HepG2 (cell line): ENCODE results near the gene PALMD.

Experiments used
- ELF1 ChIP-seq: sonication (generic); formaldehyde crosslinking; IDR thresholded peaks from 2 replicates; pipeline ENCODE4 v1.4.0; 2020; ENCODE audit warnings: missing genetic modification reagents
- MBNL3 ChIP-seq: fragments of 250-450 bp; sonication (Bioruptor Pico); conservative IDR thresholded peaks from 2 replicates; pipeline ENCODE4 v1.8.0; 2022; ENCODE audit warnings: mild to moderate bottlenecking, inconsistent platforms
- NFIC ChIP-seq: IDR thresholded peaks from 2 replicates; pipeline ENCODE4 v1.6.1; 2012; ENCODE audit warnings: mild to moderate bottlenecking, low read length, inconsistent platforms
- POLR2A ChIP-seq, 2 experiments: IDR thresholded peaks; 2 replicates each; pipeline ENCODE4 v1.6.1; 2011; ENCODE audit warnings: low read depth in 2 of 2, low read length in 2 of 2, mild to moderate bottlenecking in 1 of 2, moderate library complexity in 1 of 2; ENCODE audit not compliant: insufficient read depth in 1 of 2
- ZBTB44 ChIP-seq: sonication (generic); formaldehyde crosslinking; IDR thresholded peaks from 2 replicates; pipeline ENCODE4 v1.4.0; 2020; ENCODE audit warnings: missing genetic modification reagents
- ZNF3 ChIP-seq: IDR thresholded peaks from 2 replicates; pipeline ENCODE4 v1.7.0; 2017; ENCODE audit warnings: inconsistent platforms
- ZNF558 ChIP-seq: sonication (generic); formaldehyde crosslinking; IDR thresholded peaks from 2 replicates; pipeline ENCODE4 v1.9.0; 2022; ENCODE audit warnings: mild to moderate bottlenecking, missing genetic modification reagents, borderline replicate concordance
- TF ChIP-seq, protein P1 (sequence below): sonication (generic); formaldehyde crosslinking; IDR thresholded peaks from 2 replicates; pipeline ENCODE4 v1.5.0; 2020; ENCODE audit warnings: mild to moderate bottlenecking, missing genetic modification reagents, moderate library complexity
- TF ChIP-seq, protein P2 (sequence below): sonication (generic); formaldehyde crosslinking; IDR thresholded peaks from 2 replicates; pipeline ENCODE4 v1.4.0; 2020; ENCODE audit warnings: low read depth, mild to moderate bottlenecking, missing genetic modification reagents

DNA sequence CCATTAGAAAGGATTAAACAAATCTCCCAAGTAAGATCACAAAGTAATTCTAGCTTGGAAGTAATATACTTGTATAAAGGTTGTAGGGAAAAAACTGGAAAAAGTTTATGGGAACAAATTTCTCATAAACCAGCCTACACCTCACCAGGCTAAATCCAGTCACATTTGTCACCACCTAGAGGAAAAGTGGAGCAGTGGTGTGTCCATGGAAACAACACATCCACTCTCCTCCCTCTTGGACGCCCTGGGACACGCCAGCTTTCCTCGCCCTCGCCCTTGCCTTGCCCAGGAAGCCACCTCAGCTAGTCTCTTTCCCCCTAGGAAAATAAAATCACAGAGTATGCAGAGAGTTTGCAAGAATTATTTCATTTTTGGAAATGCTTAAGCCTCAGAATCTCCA lies 2.2 kb downstream of the PALMD start:
- TF ChIP-seq POLR2A (IDR thresholded peaks at IDR 0.05; ENCODE audit: insufficient read depth in 1 of 2, low read depth in 2 of 2, low read length in 2 of 2) (no peak), MBNL3 (CRISPR knock-in tag) (no peak), NFIC (no peak), ZNF3 (no peak), ZNF558 (CRISPR knock-in tag) (no peak), ZBTB44 (CRISPR knock-in tag) (no peak), ELF1 (CRISPR knock-in tag) (no peak)
- TF ChIP-seq, protein P1, sequence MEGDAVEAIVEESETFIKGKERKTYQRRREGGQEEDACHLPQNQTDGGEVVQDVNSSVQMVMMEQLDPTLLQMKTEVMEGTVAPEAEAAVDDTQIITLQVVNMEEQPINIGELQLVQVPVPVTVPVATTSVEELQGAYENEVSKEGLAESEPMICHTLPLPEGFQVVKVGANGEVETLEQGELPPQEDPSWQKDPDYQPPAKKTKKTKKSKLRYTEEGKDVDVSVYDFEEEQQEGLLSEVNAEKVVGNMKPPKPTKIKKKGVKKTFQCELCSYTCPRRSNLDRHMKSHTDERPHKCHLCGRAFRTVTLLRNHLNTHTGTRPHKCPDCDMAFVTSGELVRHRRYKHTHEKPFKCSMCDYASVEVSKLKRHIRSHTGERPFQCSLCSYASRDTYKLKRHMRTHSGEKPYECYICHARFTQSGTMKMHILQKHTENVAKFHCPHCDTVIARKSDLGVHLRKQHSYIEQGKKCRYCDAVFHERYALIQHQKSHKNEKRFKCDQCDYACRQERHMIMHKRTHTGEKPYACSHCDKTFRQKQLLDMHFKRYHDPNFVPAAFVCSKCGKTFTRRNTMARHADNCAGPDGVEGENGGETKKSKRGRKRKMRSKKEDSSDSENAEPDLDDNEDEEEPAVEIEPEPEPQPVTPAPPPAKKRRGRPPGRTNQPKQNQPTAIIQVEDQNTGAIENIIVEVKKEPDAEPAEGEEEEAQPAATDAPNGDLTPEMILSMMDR = peak; percentile 77
- TF ChIP-seq, protein P2, sequence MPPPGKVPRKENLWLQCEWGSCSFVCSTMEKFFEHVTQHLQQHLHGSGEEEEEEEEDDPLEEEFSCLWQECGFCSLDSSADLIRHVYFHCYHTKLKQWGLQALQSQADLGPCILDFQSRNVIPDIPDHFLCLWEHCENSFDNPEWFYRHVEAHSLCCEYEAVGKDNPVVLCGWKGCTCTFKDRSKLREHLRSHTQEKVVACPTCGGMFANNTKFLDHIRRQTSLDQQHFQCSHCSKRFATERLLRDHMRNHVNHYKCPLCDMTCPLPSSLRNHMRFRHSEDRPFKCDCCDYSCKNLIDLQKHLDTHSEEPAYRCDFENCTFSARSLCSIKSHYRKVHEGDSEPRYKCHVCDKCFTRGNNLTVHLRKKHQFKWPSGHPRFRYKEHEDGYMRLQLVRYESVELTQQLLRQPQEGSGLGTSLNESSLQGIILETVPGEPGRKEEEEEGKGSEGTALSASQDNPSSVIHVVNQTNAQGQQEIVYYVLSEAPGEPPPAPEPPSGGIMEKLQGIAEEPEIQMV (CRISPR knock-in tag) = no peak
